ENCODE results near the gene SMPD3. TPM values are rescaled to one million over a fixed set of nuclear protein-coding genes. Genes with fewer than 3 reads are reported as not detected.

SMPD3 gene
- total RNA-seq, 1 experiment from 2014 or later: 0.70 TPM

- no peak for DNase-seq
- no peak overlapping the region for H3K27ac ChIP-seq (ENCODE audit: insufficient read length, low read depth, low read length)
- no peak for TF ChIP-seq CTCF (conservative IDR thresholded peaks at IDR 0.05)
- no peak overlapping the region for H2BK120ac ChIP-seq (ENCODE audit: low read depth, low read length, poor library complexity, severe bottlenecking)
- peak overlapping the region in 1 of 3 experiments; percentile 69; a peak in 1 of 7 replicates for H3K27ac Mint-ChIP-seq
- no peak overlapping the region for H3K4me3 Mint-ChIP-seq
- H2BK20ac ChIP-seq (ENCODE audit: low read depth, low read length, poor library complexity, severe bottlenecking): no peak overlapping the region
- no peak overlapping the region for H3K14ac ChIP-seq (ENCODE audit: insufficient read depth, low read length)
- H3K4me1 ChIP-seq (ENCODE audit: insufficient read depth, low read length): 0 out of 2 replicates have a peak, but pooled peaks cover 11% of the 10 kb centered on the region
- H3K27me3 Mint-ChIP-seq (ENCODE audit: low read depth): peaks cover 11% of the 10 kb centered on the region
- no peak overlapping the region for H2AK5ac ChIP-seq (ENCODE audit: insufficient read length, low read length)
- H3K4me1 Mint-ChIP-seq: peaks cover 19 to 21% of the 10 kb centered on the region in 2 experiments
- no peaks in the 10 kb centered on the region for H3K9me3 ChIP-seq (ENCODE audit: control insufficient read depth, low read depth, low read length)
- no peaks in the 10 kb centered on the region for H3K23me2 ChIP-seq (ENCODE audit: insufficient read length, low read depth, low read length, poor library complexity, severe bottlenecking)
- peaks cover 7 to 9% of the 10 kb centered on the region in 2 experiments for H3K9me3 Mint-ChIP-seq
- no peak overlapping the region for H3K23ac ChIP-seq (ENCODE audit: insufficient read length, low read depth, low read length)
- no peak overlapping the region for H3K4me2 ChIP-seq (ENCODE audit: insufficient read depth, insufficient read length, low read length)
- H3K36me3 Mint-ChIP-seq (ENCODE audit: insufficient read depth in 1 of 3, low read depth in 3 of 3): peaks cover 3 to 9% (median 7%) of the 10 kb centered on the region in 3 experiments; a peak in 5 of 7 replicates
- no peak overlapping the region for H3K18ac ChIP-seq (ENCODE audit: insufficient read length, low read depth, low read length)
- no peak overlapping the region for H2BK5ac ChIP-seq (ENCODE audit: insufficient read length, low read length)
- H3K4ac ChIP-seq (ENCODE audit: low read depth, low read length): no peak overlapping the region
- H4K91ac ChIP-seq (ENCODE audit: insufficient read length, low read depth, low read length): no peak overlapping the region
- H3K79me2 ChIP-seq (ENCODE audit: insufficient read depth, low read length): no peaks in the 10 kb centered on the region
- no peaks in the 10 kb centered on the region for H4K20me1 ChIP-seq (ENCODE audit: control insufficient read depth, insufficient read depth, insufficient read length)
- H2AFZ ChIP-seq (ENCODE audit: low read length): no peak overlapping the region
- no peak overlapping the region for H3T11ph ChIP-seq (ENCODE audit: low read length)
- no CpG with 5 or more reads among the region's 4 CpGs for WGBS (ENCODE audit: extremely low coverage, insufficient read length, low lambda C conversion rate)
- H2BK15ac ChIP-seq (ENCODE audit: low read depth, low read length): no peak overlapping the region
- H2BK12ac ChIP-seq (ENCODE audit: insufficient read length, low read depth, low read length): no peak overlapping the region
- H3K56ac ChIP-seq (ENCODE audit: insufficient read length, low read depth, low read length): no peak overlapping the region
- no peak overlapping the region for H4K8ac ChIP-seq (replicated peaks; ENCODE audit: insufficient read length, low read depth, low read length)
- no peak overlapping the region for H3K9ac ChIP-seq (ENCODE audit: extremely low read depth, insufficient read length, low read length)
- no peaks in the 10 kb centered on the region for H3K79me1 ChIP-seq (ENCODE audit: insufficient read depth, low read depth, low read length, poor library complexity, severe bottlenecking)
- H3K27me3 ChIP-seq (ENCODE audit: insufficient read depth, low read length): no peaks in the 10 kb centered on the region
- no peak overlapping the region for H4K5ac ChIP-seq (ENCODE audit: insufficient read length, low read depth, low read length)
These were observed 26.8 kb upstream of the SMPD3 start for GRCh38 chr16:68475071-68475470.
